HepG2 (cell line): Measurements from ENCODE around the gene YY1. TPM values are rescaled to one million over a fixed set of nuclear protein-coding genes. Genes with fewer than 3 reads are reported as not detected.

Experiments used
- ATF4 ChIP-seq, 2 experiments: fragments of 450-650 bp in 1 of 2; sonication (generic) in 1 of 2; formaldehyde crosslinking; IDR thresholded peaks; 2 replicates each; pipeline versions ENCODE4 v1.5.0 to v1.8.0; 2020 to 2022; ENCODE audit warnings: mild to moderate bottlenecking in 1 of 2, missing genetic modification reagents in 1 of 2
- DRAP1 ChIP-seq: IDR thresholded peaks from 2 replicates; pipeline ENCODE4 v1.6.1; 2016; ENCODE audit warnings: missing genetic modification reagents, missing compliant biosample characterization
- DZIP1 ChIP-seq: sonication (generic); formaldehyde crosslinking; IDR thresholded peaks from 2 replicates; pipeline ENCODE4 v1.5.0; 2020; ENCODE audit warnings: mild to moderate bottlenecking, missing genetic modification reagents
- FOXO1 ChIP-seq: sonication (generic); formaldehyde crosslinking; IDR thresholded peaks from 2 replicates; pipeline ENCODE4 v1.4.0; 2020; ENCODE audit warnings: missing genetic modification reagents
- HDAC1 ChIP-seq: sonication (generic); formaldehyde crosslinking; IDR thresholded peaks from 2 replicates; pipeline ENCODE4 v1.5.1; 2020; ENCODE audit warnings: mild to moderate bottlenecking, missing genetic modification reagents
- HNRNPL ChIP-seq: fragments of 200-400 bp; formaldehyde crosslinking; IDR thresholded peaks from 2 replicates; pipeline ENCODE4 v1.6.1; 2017; ENCODE audit warnings: mild to moderate bottlenecking, low read depth, low read length
- HNRNPLL ChIP-seq: fragments of 200-400 bp; formaldehyde crosslinking; IDR thresholded peaks from 2 replicates; pipeline ENCODE4 v1.6.1; 2017; ENCODE audit warnings: mild to moderate bottlenecking, low read depth, low read length; ENCODE audit not compliant: poor library complexity, severe bottlenecking
- IRX3 ChIP-seq: sonication (generic); formaldehyde crosslinking; IDR thresholded peaks from 2 replicates; pipeline ENCODE4 v1.8.1; 2023; ENCODE audit warnings: mild to moderate bottlenecking, low read depth, missing genetic modification reagents, borderline replicate concordance
- JUN ChIP-seq: sonication (generic); formaldehyde crosslinking; IDR thresholded peaks from 2 replicates; pipeline ENCODE4 v1.4.0; 2020; ENCODE audit warnings: mild to moderate bottlenecking, missing genetic modification reagents
- POGK ChIP-seq: sonication (generic); formaldehyde crosslinking; conservative IDR thresholded peaks from 2 replicates; pipeline ENCODE4 v1.8.0; 2022; ENCODE audit warnings: mild to moderate bottlenecking, moderate library complexity, missing genetic modification reagents
- SIN3A ChIP-seq: IDR thresholded peaks from 2 replicates; pipeline ENCODE4 v1.6.1; 2011; ENCODE audit warnings: low read depth, mild to moderate bottlenecking, control low read depth, low read length, borderline replicate concordance
- TBP ChIP-seq: sonication (generic); formaldehyde crosslinking; IDR thresholded peaks from 2 replicates; pipeline ENCODE4 v1.5.0; 2020; ENCODE audit warnings: missing genetic modification reagents
- UBTF ChIP-seq: sonication (generic); formaldehyde crosslinking; IDR thresholded peaks from 2 replicates; pipeline ENCODE4 v1.4.0; 2020; ENCODE audit warnings: mild to moderate bottlenecking, missing genetic modification reagents
- ZBTB20 ChIP-seq: sonication (generic); formaldehyde crosslinking; IDR thresholded peaks from 2 replicates; pipeline ENCODE4 v1.8.1; 2023; ENCODE audit warnings: missing genetic modification reagents, low read depth, mild to moderate bottlenecking, borderline replicate concordance
- ZNF10 ChIP-seq: sonication (generic); formaldehyde crosslinking; IDR thresholded peaks from 2 replicates; pipeline ENCODE4 v1.4.0; 2020; ENCODE audit warnings: mild to moderate bottlenecking, low read depth, missing genetic modification reagents, borderline replicate concordance
- ZNF136 ChIP-seq: sonication (generic); formaldehyde crosslinking; IDR thresholded peaks from 2 replicates; pipeline ENCODE4 v1.8.1; 2022; ENCODE audit warnings: low read depth, mild to moderate bottlenecking, moderate library complexity, missing genetic modification reagents
- ZNF264 ChIP-seq: sonication (generic); formaldehyde crosslinking; IDR thresholded peaks from 2 replicates; pipeline ENCODE4 v1.4.0; 2020; ENCODE audit warnings: missing genetic modification reagents
- ZNF274 ChIP-seq: sonication (generic); formaldehyde crosslinking; IDR thresholded peaks from 2 replicates; pipeline ENCODE4 v1.5.1; 2020; ENCODE audit warnings: mild to moderate bottlenecking, missing genetic modification reagents
- ZNF317 ChIP-seq: sonication (generic); formaldehyde crosslinking; IDR thresholded peaks from 2 replicates; pipeline ENCODE4 v1.5.0; 2020; ENCODE audit warnings: mild to moderate bottlenecking, missing genetic modification reagents
- ZNF44 ChIP-seq: sonication (generic); formaldehyde crosslinking; IDR thresholded peaks from 2 replicates; pipeline ENCODE4 v1.5.1; 2020; ENCODE audit warnings: mild to moderate bottlenecking, missing genetic modification reagents
- ZNF672 ChIP-seq: sonication (generic); formaldehyde crosslinking; IDR thresholded peaks from 2 replicates; pipeline ENCODE4 v1.8.1; 2022; ENCODE audit warnings: missing genetic modification reagents
- ZNF713 ChIP-seq: sonication (generic); formaldehyde crosslinking; IDR thresholded peaks from 2 replicates; pipeline ENCODE4 v1.4.0; 2020; ENCODE audit warnings: mild to moderate bottlenecking, missing genetic modification reagents
- polyA plus RNA-seq, 8 experiments: library from polyadenylated mRNA; depleted of rRNA in 3 of 8; stranded (reverse) in 7 of 8; unstranded in 1 of 8; fragments of >200 nt; fragmentation: Illumina TruSeq in 4 of 8; extraction: Trizol in 4 of 8; gene quantifications; 2 replicates each; pipeline versions ENCODE4 v1.2.1 to v1.2.3, GENCODE V29; 2011 to 2016; ENCODE audit warnings: low read depth in 4 of 8, missing spikeins in 1 of 8, mixed read lengths in 1 of 8; ENCODE audit not compliant: insufficient read depth in 1 of 8
- total RNA-seq, 5 experiments: library from RNA; depleted of rRNA; stranded (reverse); fragments of >200 nt; fragmentation: Illumina TruSeq; extraction: Trizol; gene quantifications; 2 replicates each; pipeline ENCODE4 v1.2.3, GENCODE V29; 2016; ENCODE audit warnings: low read depth in 1 of 5

YY1 gene
- total and polyA plus RNA-seq, 2 of the 13 experiments (the other 11 are each of a cell fraction or from before 2014, with no cell fraction given), result 29.4 to 68.1 TPM

- no peak for TF ChIP-seq ZNF136 (CRISPR knock-in tag)
- TF ChIP-seq JUN (CRISPR knock-in tag), result 0 out of 2 replicates have a peak, but pooled peaks have one; percentile 47
- TF ChIP-seq SIN3A, result no peak
- no peak for TF ChIP-seq ZNF264
- no peak for TF ChIP-seq POGK (CRISPR knock-in tag)
- TF ChIP-seq ZNF44 (CRISPR knock-in tag), result peak; percentile 38; the same call in 1 of the 2 replicates
- TF ChIP-seq ATF4 (CRISPR knock-in tag; IDR thresholded peaks at IDR 0.05), result no peak
- TF ChIP-seq HDAC1 (CRISPR knock-in tag), result peak; percentile 47
- TF ChIP-seq ZNF274, result peak; percentile 53; the same call in 1 of the 2 replicates
- TF ChIP-seq UBTF (CRISPR knock-in tag), result peak; percentile 58; the same call in 1 of the 2 replicates
- TF ChIP-seq ZNF713 (CRISPR knock-in tag), result 0 out of 2 replicates have a peak, but pooled peaks have one; percentile 76
- no peak for TF ChIP-seq TBP (CRISPR knock-in tag)
- TF ChIP-seq ZBTB20, result no peak
- no peak for TF ChIP-seq ZNF672 (CRISPR knock-in tag)
- TF ChIP-seq ZNF317, result no peak
- TF ChIP-seq FOXO1, result 0 out of 2 replicates have a peak, but pooled peaks have one; percentile 12
- TF ChIP-seq HNRNPLL, result peak; percentile 57
- no peak for TF ChIP-seq DZIP1 (CRISPR knock-in tag)
- TF ChIP-seq ZNF10 (CRISPR knock-in tag), result no peak
- TF ChIP-seq IRX3 (CRISPR knock-in tag), result no peak
- peak; percentile 91 for TF ChIP-seq HNRNPL
- no peak for TF ChIP-seq DRAP1
These were observed 89.7 kb downstream of the YY1 start (continued) for GRCh38 chr14:100328495-100329163.
